COLO668 (cell line): Measurements from ENCODE around the gene RNU5D-1.
"Not testable (repeated sequence)": the region's sequence is repeated elsewhere in the genome, so short reads cannot be mapped to it uniquely, and the experiment has no call there.

ENCODE experiments used
- DNase-seq: peaks from one replicate; lab custom pipeline; 2025; ENCODE audit not compliant: unreplicated experiment; lab: John Stamatoyannopoulos, UW

Gene RNU5D-1

DNA sequence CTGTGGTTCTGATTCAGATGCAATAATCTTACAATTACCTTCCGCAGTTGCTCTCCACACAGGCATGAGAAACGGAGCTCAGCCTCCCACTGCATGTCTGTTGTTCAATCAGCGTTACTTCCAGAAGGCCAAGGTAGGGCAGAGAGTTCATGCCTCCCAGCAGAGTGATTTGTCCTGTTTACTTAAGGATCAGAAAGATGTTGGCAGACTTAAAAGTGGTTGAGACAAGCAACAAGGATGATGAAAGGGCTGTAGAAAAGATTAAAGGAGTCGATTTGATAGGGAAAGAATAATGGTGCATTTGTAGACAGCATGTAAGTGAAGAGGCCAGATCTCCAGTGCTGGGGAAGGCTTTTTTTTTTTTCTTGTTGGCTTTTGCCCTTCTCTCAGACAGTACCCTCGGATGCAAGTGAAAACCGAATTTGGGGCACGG, 29.8 kb downstream of the RNU5D-1 start:
- DNase-seq, result no peak

- no peak for DNase-seq
Observed at GRCh38 chr1:44700573-44700972, 30.4 kb downstream of the RNU5D-1 start.

GRCh38 chr1:44699375-44699774, 31.6 kb downstream of the RNU5D-1 start:
- not testable (repeated sequence) for DNase-seq

DNA sequence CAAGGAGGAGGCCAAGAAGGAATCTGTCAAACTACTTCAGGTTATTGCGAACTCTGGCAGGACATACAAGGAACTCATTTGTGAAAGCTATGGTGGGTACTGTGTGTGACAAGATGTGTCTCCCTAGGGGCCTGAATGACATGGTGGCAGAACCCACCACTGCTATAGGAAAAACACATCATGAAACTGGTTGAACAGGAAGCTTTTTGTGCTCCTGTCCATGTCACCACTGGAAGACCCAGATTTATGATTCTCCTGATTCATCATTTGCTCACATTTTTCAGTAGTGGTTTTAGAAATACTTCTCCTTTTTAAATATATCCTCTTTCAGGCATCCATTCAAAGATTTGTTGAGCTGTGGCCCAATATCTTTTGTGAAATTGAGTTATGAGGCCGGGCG, 32.8 kb downstream of the RNU5D-1 start:
- no peak for DNase-seq

DNA sequence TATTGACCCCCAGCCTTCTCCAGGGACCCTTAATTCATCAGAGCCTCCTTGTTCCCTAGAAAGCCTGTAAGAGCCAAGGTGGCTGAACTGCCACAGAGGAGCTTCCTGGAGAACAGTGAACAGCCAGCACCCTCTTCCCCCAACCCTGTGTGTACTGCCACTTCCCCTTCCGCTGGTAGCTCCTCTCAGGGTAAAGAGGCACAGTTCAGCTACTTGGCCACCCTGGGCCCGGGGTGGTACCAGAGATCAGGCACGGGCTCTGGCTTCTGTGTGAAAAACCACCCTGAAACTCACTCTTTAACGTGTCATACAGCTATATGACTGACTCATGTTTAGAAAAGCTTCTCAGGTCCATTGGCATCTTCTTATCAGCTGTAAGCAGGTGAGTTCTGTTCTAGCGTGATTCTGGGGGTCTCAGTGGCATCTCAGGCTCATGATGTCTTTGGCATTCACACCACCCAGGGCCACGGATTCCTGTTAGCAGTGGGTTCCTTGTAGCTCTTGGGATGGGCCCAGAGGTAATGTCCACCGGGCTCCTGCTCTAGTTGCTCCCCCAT, 34.1 kb downstream of the RNU5D-1 start:
- DNase-seq, result no peak

DNA sequence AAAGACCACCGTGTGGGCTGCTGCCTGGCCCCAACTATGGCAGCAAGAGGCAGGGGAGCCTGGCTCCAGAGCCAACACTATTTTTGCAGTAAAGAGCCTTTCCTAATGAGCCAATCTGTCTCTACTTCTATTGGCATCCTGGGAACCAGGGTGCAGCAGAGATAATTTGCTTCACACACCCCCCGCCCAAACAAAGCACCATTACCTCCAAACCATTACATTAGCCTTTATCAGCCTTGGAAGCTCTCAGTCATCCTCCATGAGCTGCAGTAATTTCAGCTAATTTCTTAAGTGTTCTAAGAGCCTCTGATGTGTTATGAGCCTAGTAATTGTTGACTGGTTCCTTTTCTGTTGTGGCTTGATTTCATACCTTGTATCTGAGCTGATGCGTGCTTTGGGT, 34.9 kb downstream of the RNU5D-1 start:
- DNase-seq, result no peak

DNA sequence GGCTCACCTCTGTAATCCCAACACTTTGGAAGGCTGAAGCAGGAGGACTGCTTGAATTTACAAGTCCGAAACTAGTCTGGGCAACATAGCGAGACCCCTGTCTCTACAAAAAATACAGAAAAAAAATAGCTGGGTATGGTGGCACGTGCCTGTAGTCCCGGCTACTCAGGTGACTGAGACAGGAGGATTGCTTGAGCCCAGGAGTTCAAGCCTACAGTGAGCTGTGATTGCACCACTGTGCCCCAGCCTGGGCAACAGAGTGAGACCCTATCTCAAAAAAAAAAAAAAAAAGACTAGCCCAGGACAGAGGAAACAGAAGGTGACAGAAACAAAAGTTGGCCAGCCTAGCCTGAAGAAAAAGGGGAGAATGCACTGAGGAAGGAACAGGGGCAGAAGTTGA, 35.3 kb downstream of the RNU5D-1 start:
- no peak for DNase-seq

DNA sequence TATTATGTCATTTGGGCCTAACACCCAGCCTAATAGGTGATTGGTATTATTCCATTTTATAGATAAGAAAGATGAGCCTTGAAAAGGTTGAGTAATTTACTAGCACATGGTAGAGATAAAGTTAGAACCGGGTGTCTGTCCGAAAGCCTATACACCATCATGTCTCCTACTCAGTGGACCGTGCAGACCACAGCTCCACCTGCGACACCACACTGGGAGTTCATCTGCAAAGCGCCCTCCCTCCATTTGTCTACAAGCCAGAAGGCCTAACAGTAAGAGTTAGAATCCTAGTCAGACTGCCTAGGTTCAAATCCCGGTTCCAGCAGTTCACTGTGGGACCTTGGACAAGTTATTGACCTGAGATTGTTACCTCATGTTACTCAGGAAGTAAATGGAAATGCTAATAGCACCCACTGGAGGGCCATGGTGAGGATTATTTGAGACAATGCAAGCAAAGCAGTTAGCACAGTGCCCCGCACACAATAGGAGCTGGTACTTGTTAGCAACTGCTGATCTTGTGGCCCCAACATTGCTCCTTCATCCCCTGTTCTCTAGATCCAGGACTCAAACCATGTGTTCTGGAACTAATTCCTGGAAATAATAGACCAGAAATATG, 36.0 kb downstream of the RNU5D-1 start:
- DNase-seq, result no peak

DNA sequence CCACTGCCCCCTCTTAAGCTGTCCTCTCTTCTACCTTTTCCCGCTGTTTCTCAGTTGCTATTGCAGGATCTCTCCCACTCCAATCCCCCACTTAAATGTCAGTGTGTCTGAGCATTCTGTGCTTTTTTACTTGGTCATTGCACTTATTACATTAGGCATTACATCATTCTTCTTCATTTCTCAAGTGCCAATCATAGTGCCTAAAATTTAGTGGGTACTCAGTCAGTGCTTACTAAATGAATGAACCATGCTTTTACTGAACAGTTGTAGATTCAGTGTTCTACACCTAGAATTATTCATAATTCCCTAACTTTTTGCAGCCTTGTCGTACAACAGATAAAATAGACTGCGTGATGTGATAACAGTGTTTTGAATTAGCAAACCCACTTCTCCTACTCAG, 37.1 kb downstream of the RNU5D-1 start:
- DNase-seq, result no peak

- no peak for DNase-seq
Observed at GRCh38 chr1:44693159-44693558, 37.8 kb downstream of the RNU5D-1 start.

GRCh38 chr1:44689447-44689765, 41.6 kb downstream of the RNU5D-1 start:
- no peak for DNase-seq

DNA sequence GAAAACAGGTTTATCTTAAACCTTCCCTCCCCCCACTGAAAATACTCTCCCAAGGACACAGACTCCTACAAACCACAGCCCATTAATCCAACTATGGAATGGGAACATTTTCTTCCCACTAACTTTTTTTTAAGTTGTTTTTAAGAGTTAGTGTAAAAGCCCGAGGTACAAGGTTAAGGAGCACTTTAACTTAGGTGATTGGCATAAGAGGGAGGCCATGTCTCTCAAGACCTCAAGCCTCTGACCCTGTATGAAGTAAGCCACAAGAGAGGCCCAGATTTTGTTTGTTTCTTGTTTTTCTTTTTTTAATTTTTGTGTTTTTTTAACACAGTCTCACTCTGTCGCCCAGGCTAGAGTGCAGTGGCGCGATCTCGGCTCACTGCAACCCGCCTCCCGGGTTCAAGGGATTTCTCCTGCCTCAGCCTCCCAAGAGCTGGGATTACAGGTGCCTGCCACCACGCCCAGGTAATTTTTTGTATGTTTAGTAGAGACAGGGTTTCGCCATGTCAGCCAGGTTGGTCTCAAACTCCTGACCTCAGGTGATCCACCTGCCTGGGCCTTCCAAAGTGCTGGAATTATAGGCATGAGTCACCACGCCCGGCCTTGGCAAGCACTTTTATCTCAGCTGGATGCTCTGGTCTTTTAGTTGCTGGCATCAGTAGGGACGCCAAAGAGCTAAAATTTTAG, 42.1 kb downstream of the RNU5D-1 start:
- DNase-seq, result no peak

- no peak for DNase-seq
Observed at GRCh38 chr1:44685881-44686280, 45.1 kb downstream of the RNU5D-1 start.

GRCh38 chr1:44685218-44685617, 45.8 kb downstream of the RNU5D-1 start:
- no peak for DNase-seq

GRCh38 chr1:44684525-44684924, 46.4 kb downstream of the RNU5D-1 start:
- DNase-seq, result no peak

DNA sequence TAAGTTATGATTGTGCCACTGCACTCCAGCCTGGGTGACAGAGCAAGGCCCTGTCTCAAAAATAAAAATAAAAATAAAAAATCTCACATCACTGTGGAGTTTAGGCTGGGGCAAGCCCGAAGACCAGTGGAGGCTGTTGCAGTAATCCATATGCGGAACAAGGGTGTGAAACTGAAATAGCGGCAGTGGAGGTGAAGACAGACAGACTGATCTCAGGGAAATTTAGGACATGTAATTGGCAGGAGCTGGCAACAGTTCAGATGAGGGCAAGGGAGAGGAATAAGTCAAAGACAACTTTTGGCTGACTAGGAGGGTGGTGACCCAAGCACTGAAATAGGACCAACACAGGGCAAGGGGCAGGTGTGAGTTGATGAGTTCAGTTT, 48.1 kb downstream of the RNU5D-1 start:
- no peak for DNase-seq

DNA sequence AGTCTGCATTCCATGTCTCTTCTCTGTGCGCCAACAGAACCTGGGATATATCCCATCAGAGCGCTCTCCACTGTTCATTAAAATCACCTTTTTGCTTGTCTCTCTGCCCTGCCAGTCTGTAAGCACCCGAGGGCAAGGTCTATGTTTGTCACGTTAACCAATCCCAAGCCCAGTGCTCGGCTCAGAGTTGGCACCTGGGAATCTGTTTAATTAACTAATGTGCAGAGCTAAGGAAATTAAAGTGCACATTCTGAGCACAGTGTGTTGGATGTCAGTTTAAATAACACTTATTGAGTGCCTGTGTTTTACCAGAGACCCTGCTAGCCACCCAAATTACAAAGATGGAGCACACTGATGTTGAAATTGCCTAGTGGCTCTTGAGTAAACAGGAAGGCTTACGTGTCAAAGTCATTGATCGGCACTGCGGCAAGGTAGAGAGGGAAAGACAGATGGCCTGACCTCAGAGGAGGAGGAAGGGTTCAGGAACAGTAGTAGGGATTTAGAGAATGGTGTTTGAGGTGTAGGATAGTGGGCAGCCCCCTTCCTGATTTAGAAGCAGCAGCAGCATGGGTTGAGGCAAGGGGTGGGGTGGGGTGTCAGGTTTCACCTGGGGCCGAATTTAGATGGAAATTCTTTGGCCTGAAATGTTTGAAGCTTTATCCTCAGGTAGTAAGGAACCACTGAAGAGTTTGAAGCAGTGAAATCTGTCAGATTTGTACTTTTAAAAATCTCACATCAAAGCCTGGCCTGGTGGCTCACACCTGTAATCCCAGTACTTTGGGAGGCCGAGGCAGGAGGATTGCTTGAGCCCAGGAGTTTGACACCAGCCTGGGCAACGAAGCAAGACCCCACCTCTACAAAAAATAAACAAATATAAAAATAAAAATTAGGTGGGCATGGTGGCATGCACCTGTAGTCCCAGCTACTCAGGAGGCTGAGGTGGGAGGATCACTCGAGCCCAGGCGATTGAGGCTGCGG, 48.8 kb downstream of the RNU5D-1 start:
- DNase-seq, result peak; percentile 83
